ENCODE results near the gene FEM1C.

DNA sequence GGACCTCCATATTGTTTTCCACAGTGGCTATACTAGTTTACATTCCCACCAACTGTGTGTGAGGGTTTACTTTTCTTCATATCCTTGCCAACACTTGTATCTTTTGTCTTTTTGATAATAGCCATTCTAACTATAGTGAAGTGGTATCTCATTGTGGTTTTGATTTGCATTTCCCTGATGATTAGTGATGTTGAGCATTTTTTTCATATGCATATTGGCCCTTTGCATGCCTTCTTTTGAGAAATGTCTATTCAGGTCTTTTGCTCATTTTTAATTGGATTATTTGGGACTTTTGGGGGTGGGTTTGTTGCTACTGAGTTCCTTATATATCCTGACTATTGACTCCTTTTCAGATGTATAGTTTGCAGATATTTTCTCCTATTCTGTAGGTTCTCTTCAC, 44.4 kb downstream of the FEM1C start:
- TF ChIP-seq, protein P1, sequence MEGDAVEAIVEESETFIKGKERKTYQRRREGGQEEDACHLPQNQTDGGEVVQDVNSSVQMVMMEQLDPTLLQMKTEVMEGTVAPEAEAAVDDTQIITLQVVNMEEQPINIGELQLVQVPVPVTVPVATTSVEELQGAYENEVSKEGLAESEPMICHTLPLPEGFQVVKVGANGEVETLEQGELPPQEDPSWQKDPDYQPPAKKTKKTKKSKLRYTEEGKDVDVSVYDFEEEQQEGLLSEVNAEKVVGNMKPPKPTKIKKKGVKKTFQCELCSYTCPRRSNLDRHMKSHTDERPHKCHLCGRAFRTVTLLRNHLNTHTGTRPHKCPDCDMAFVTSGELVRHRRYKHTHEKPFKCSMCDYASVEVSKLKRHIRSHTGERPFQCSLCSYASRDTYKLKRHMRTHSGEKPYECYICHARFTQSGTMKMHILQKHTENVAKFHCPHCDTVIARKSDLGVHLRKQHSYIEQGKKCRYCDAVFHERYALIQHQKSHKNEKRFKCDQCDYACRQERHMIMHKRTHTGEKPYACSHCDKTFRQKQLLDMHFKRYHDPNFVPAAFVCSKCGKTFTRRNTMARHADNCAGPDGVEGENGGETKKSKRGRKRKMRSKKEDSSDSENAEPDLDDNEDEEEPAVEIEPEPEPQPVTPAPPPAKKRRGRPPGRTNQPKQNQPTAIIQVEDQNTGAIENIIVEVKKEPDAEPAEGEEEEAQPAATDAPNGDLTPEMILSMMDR (IDR thresholded peaks at IDR 0.05 in 2 of 3, conservative IDR thresholded peaks at IDR 0.05 in 1 of 3; ENCODE audit: control insufficient read depth in 2 of 3, extremely low read depth in 1 of 3, insufficient read depth in 1 of 3, low read depth in 3 of 3, low read length in 3 of 3): no peak
- TF ChIP-seq ATF2 (IDR thresholded peaks at IDR 0.05; ENCODE audit: low read length) (no peak), RAD21 (IDR thresholded peaks at IDR 0.05; ENCODE audit: insufficient read depth, low read depth, low read length) (no peak), IRF5 (IDR thresholded peaks at IDR 0.05; ENCODE audit: borderline replicate concordance) (no peak), EZH2 (IDR thresholded peaks at IDR 0.05; ENCODE audit: borderline replicate concordance, control insufficient read depth, low read depth, low read length) (no peak)

All from GM12878 (cell line).